Hematopoietic multipotent progenitor cell (in vitro differentiated cells): ENCODE data around the gene GATA3. TPM values are rescaled to one million over a fixed set of nuclear protein-coding genes. Genes with fewer than 3 reads are reported as not detected.

Experiments used
- total RNA-seq: library from RNA; depleted of rRNA; stranded (reverse); fragments of >200 nt; gene quantifications from one replicate; pipeline ENCODE4 v1.2.3, GENCODE V29; 2012

Gene GATA3
- total RNA-seq, 1 donor, result 2.2 TPM

Other genes with a start within 250 kb of the GATA3 start
- gene TAF3, start 236.2 kb upstream of the GATA3 start, total RNA-seq, result 3.0 TPM